ENCODE measurements around the gene TTC3.

The TTC3 gene

GRCh38 chr21:37227071-37228002 lies 154.3 kb downstream of the TTC3 start:
- H3K4me3 ChIP-seq (ENCODE audit: low read depth, low read length) = no peak overlapping the region
- TF ChIP-seq CTCF (IDR thresholded peaks at IDR 0.05; ENCODE audit: low read depth, low read length, missing control alignments) = no peak
- no peak for DNase-seq (ENCODE audit: low read depth)

GRCh38 chr21:37228003-37228400 lies 154.9 kb downstream of the TTC3 start:
- no peak for TF ChIP-seq CTCF (IDR thresholded peaks at IDR 0.05; ENCODE audit: low read depth, low read length, missing control alignments)

GRCh38 chr21:37230632-37231248 lies 157.7 kb downstream of the TTC3 start:
- no peak for DNase-seq (ENCODE audit: low read depth)
- H3K4me3 ChIP-seq (ENCODE audit: low read depth, low read length) = no peak overlapping the region
- no peak for TF ChIP-seq CTCF (IDR thresholded peaks at IDR 0.05; ENCODE audit: low read depth, low read length, missing control alignments)

More at GRCh38 chr21:37228003-37228400, 154.9 kb downstream of the TTC3 start:
- no peak overlapping the region for H3K4me3 ChIP-seq (ENCODE audit: low read depth, low read length)
- no peak for DNase-seq (ENCODE audit: low read depth)

- no peak overlapping the region for H3K4me3 ChIP-seq (ENCODE audit: low read depth, low read length)
- DNase-seq (ENCODE audit: low read depth) = no peak
- no peak for TF ChIP-seq CTCF (IDR thresholded peaks at IDR 0.05; ENCODE audit: low read depth, low read length, missing control alignments)
These were observed 158.2 kb downstream of the TTC3 start for GRCh38 chr21:37231249-37231645.

GRCh38 chr21:37231671-37232070 lies 158.6 kb downstream of the TTC3 start:
- TF ChIP-seq CTCF (IDR thresholded peaks at IDR 0.05; ENCODE audit: low read depth, low read length, missing control alignments) = no peak
- DNase-seq (ENCODE audit: low read depth) = no peak
- H3K4me3 ChIP-seq (ENCODE audit: low read depth, low read length) = no peak overlapping the region

- peak; percentile 46 for DNase-seq (ENCODE audit: low read depth)
- no peak overlapping the region for H3K4me3 ChIP-seq (ENCODE audit: low read depth, low read length)
- TF ChIP-seq CTCF (IDR thresholded peaks at IDR 0.05; ENCODE audit: low read depth, low read length, missing control alignments) = no peak
These were observed 159.4 kb downstream of the TTC3 start for GRCh38 chr21:37232274-37233018.
